Neural progenitor cell (in vitro differentiated cells): ENCODE results near the gene MAP2K5. TPM values are rescaled to one million over a fixed set of nuclear protein-coding genes. Genes with fewer than 3 reads are reported as not detected.

ENCODE experiments used
- DNase-seq: peaks from one replicate; pipeline ENCODE4 v3.0.0-alpha.2; 2016; ENCODE audit warnings: low spot score
- H2AFZ ChIP-seq: fragments of 200-600 bp; sonication (generic); replicated peaks from 2 replicates; pipeline ENCODE4 v1.6.1; 2016; ENCODE audit warnings: antibody characterized with exemption
- H3F3A ChIP-seq: fragments of 200-600 bp; sonication (generic); 2 replicates; pipeline ENCODE4 v1.6.1; 2016; ENCODE audit warnings: antibody characterized with exemption, low read depth
- H3K27ac ChIP-seq: fragments of 200-600 bp; sonication (generic); 2 replicates; pipeline ENCODE4 v1.5.1; 2016; ENCODE audit warnings: mild to moderate bottlenecking
- H3K27me3 ChIP-seq: fragments of 200-600 bp; sonication (generic); 2 replicates; pipeline ENCODE4 v1.6.1; 2016; ENCODE audit warnings: mild to moderate bottlenecking, moderate library complexity
- H3K36me3 ChIP-seq: fragments of 200-600 bp; sonication (generic); 2 replicates; pipeline ENCODE4 v1.5.1; 2016
- H3K4me1 ChIP-seq: fragments of 200-600 bp; sonication (generic); 2 replicates; pipeline ENCODE4 v1.6.1; 2016; ENCODE audit warnings: mixed run types
- H3K4me2 ChIP-seq: fragments of 200-600 bp; sonication (generic); 2 replicates; pipeline ENCODE4 v1.6.1; 2016
- H3K4me3 ChIP-seq: fragments of 200-600 bp; sonication (generic); 2 replicates; pipeline ENCODE4 v1.5.1; 2016
- H3K79me2 ChIP-seq: fragments of 200-600 bp; sonication (generic); 2 replicates; pipeline ENCODE4 v1.6.1; 2016; ENCODE audit warnings: low read depth
- H3K9ac ChIP-seq: fragments of 200-600 bp; sonication (generic); 2 replicates; pipeline ENCODE4 v1.6.1; 2016
- H3K9me3 ChIP-seq: fragments of 200-600 bp; sonication (generic); 2 replicates; pipeline ENCODE4 v1.5.1; 2016; ENCODE audit warnings: low read depth
- H4K20me1 ChIP-seq: fragments of 200-600 bp; sonication (generic); 2 replicates; pipeline ENCODE4 v1.6.1; 2016; ENCODE audit warnings: low read depth
- H3K27ac Mint-ChIP-seq: 3 replicates; pipeline ENCODE4 v1.8.0; 2021; ENCODE audit warnings: mixed read lengths
- H3K27me3 Mint-ChIP-seq: 2 replicates; pipeline ENCODE4 v1.8.0; 2022; ENCODE audit warnings: low read depth, mild to moderate bottlenecking, inconsistent platforms, moderate library complexity, mixed read lengths; ENCODE audit not compliant: insufficient read depth
- H3K36me3 Mint-ChIP-seq: 3 replicates; pipeline ENCODE4 v1.8.0; 2021; ENCODE audit warnings: mixed read lengths
- H3K4me1 Mint-ChIP-seq: 3 replicates; pipeline ENCODE4 v1.8.0; 2021; ENCODE audit warnings: mixed read lengths
- H3K4me3 Mint-ChIP-seq: 3 replicates; pipeline ENCODE4 v1.8.0; 2021; ENCODE audit warnings: mild to moderate bottlenecking, moderate library complexity, mixed read lengths
- H3K9me3 Mint-ChIP-seq: 3 replicates; pipeline ENCODE4 v1.8.0; 2020; ENCODE audit warnings: mixed read lengths
- EZH2 ChIP-seq: fragments of 200-600 bp; sonication (generic); IDR thresholded peaks from 2 replicates; pipeline ENCODE4 v1.6.1; 2017; ENCODE audit warnings: antibody characterized with exemption, mild to moderate bottlenecking, moderate library complexity
- EZH2phosphoT487 ChIP-seq: fragments of 200-600 bp; sonication (generic); IDR thresholded peaks from 2 replicates; pipeline ENCODE4 v1.6.1; 2017; ENCODE audit warnings: antibody characterized with exemption
- total RNA-seq: library from RNA; depleted of rRNA; stranded (reverse); fragments of >200 nt; gene quantifications from 2 replicates; pipeline ENCODE4 v1.2.3, GENCODE V29; 2015; ENCODE audit warnings: low replicate concordance
- TF ChIP-seq, protein P1 (sequence below): fragments of 200-600 bp; sonication (generic); IDR thresholded peaks from 2 replicates; pipeline ENCODE4 v1.5.1; 2017; ENCODE audit warnings: antibody characterized with exemption, mild to moderate bottlenecking

MAP2K5 gene
- total RNA-seq, 1 donor from 2014 or later = 17.2 TPM

DNA sequence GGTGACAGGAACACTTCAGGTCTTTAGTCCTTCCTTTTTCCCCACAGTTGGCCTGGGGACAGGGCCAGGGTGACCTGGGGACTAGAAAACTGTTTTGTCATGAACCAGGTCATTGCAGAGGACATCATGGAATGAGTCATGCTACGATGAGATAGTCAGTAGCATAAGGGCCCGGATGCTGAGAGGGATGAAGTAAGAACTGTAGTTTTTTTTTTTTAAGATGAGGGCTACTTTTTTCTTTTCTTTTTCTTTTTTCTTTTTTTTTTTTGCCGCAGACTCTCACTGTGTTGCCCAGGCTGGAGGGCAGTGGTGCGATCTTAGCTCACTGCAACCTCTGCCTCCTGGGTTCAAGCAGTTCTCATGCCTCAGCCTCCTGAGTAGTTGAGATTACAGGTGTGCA is 8.0 kb downstream of the MAP2K5 start:
- H3K4me3 ChIP-seq = no peak overlapping the region
- Mint-ChIP-seq H3K9me3 (no peaks in the 10 kb centered on the region), H3K36me3 (peaks cover 11% of the 10 kb centered on the region), H3K27ac (no peak overlapping the region), H3K27me3 (no peaks in the 10 kb centered on the region), H3K4me3 (no peak overlapping the region), H3K4me1 (peaks cover 37% of the 10 kb centered on the region)
- H4K20me1 ChIP-seq = peaks cover 5% of the 10 kb centered on the region
- H3K9ac ChIP-seq = no peak overlapping the region
- DNase-seq = no peak
- no peaks in the 10 kb centered on the region for H3K27me3 ChIP-seq
- no peaks in the 10 kb centered on the region for H3K9me3 ChIP-seq
- peaks cover 22% of the 10 kb centered on the region for H3K79me2 ChIP-seq
- peaks cover 24% of the 10 kb centered on the region for H3F3A ChIP-seq
- no peak overlapping the region for H2AFZ ChIP-seq
- no peak for TF ChIP-seq EZH2
- no peak for TF ChIP-seq EZH2phosphoT487
- TF ChIP-seq, protein P1, sequence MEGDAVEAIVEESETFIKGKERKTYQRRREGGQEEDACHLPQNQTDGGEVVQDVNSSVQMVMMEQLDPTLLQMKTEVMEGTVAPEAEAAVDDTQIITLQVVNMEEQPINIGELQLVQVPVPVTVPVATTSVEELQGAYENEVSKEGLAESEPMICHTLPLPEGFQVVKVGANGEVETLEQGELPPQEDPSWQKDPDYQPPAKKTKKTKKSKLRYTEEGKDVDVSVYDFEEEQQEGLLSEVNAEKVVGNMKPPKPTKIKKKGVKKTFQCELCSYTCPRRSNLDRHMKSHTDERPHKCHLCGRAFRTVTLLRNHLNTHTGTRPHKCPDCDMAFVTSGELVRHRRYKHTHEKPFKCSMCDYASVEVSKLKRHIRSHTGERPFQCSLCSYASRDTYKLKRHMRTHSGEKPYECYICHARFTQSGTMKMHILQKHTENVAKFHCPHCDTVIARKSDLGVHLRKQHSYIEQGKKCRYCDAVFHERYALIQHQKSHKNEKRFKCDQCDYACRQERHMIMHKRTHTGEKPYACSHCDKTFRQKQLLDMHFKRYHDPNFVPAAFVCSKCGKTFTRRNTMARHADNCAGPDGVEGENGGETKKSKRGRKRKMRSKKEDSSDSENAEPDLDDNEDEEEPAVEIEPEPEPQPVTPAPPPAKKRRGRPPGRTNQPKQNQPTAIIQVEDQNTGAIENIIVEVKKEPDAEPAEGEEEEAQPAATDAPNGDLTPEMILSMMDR = no peak
- peak overlapping the region; percentile 72 for H3K4me2 ChIP-seq
- H3K27ac ChIP-seq = no peak overlapping the region
- H3K36me3 ChIP-seq = peaks cover 4% of the 10 kb centered on the region
- H3K4me1 ChIP-seq = peaks cover 33% of the 10 kb centered on the region

- H4K20me1 ChIP-seq = peaks cover 5% of the 10 kb centered on the region
- Mint-ChIP-seq H3K36me3 (peaks cover 14% of the 10 kb centered on the region), H3K9me3 (no peaks in the 10 kb centered on the region), H3K27ac (no peak overlapping the region), H3K27me3 (no peaks in the 10 kb centered on the region), H3K4me1 (peaks cover 37% of the 10 kb centered on the region), H3K4me3 (no peak overlapping the region)
- no peaks in the 10 kb centered on the region for H3K9me3 ChIP-seq
- no peak for DNase-seq
- TF ChIP-seq, protein P1 = no peak
- TF ChIP-seq EZH2phosphoT487 = no peak
- no peak for TF ChIP-seq EZH2
- peaks cover 22% of the 10 kb centered on the region for H3K79me2 ChIP-seq
- no peak overlapping the region for H3K27ac ChIP-seq
- H3K4me3 ChIP-seq = no peak overlapping the region
- peaks cover 4% of the 10 kb centered on the region for H3K36me3 ChIP-seq
- no peak overlapping the region for H3K4me2 ChIP-seq
- H3K27me3 ChIP-seq = no peaks in the 10 kb centered on the region
- H2AFZ ChIP-seq = no peak overlapping the region
- peaks cover 33% of the 10 kb centered on the region for H3K4me1 ChIP-seq
- H3F3A ChIP-seq = peaks cover 24% of the 10 kb centered on the region
- H3K9ac ChIP-seq = no peak overlapping the region
Measured at GRCh38 chr15:67551207-67551743, 8.8 kb downstream of the MAP2K5 start.

DNA sequence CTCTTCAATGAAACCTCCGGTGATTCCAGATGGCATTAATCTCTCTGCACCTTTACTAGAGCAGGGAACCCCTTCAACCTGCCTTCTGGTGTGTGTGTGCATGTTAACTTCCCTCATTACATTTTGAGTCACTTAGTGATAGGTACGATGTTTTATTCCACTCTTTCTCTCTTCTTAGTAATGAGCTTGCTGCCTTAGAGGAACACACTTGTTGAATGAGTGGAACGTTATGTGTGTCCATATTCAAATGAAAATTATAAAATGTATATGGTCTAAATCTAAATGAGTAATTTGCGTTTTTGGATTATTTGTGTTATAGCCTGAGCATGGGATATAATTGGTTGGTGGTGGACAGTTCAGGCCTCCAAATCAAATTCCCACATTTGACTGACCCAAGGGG is 12.1 kb downstream of the MAP2K5 start:
- TF ChIP-seq, protein P1 = no peak
- TF ChIP-seq EZH2phosphoT487 (no peak), EZH2 (no peak)
- no peak overlapping the region for H3K27ac ChIP-seq
- H3K4me1 ChIP-seq = peaks cover 18% of the 10 kb centered on the region
- peaks cover 5% of the 10 kb centered on the region for H3K9me3 ChIP-seq
- H2AFZ ChIP-seq = no peak overlapping the region
- Mint-ChIP-seq H3K27me3 (no peaks in the 10 kb centered on the region), H3K27ac (no peak overlapping the region), H3K4me1 (peaks cover 9% of the 10 kb centered on the region), H3K9me3 (peaks cover 3% of the 10 kb centered on the region), H3K4me3 (no peak overlapping the region), H3K36me3 (peaks cover 37% of the 10 kb centered on the region)
- no peak overlapping the region for H3K9ac ChIP-seq
- H3K79me2 ChIP-seq = peaks cover 15% of the 10 kb centered on the region
- H3F3A ChIP-seq = peaks cover 10% of the 10 kb centered on the region
- H3K4me2 ChIP-seq = no peak overlapping the region
- H3K4me3 ChIP-seq = no peak overlapping the region
- no peaks in the 10 kb centered on the region for H3K27me3 ChIP-seq
- no peaks in the 10 kb centered on the region for H4K20me1 ChIP-seq
- peaks cover 10% of the 10 kb centered on the region for H3K36me3 ChIP-seq
- DNase-seq = no peak
